HEK293T (cell line): ENCODE measurements around the gene ULK3.

Experiments
- CTBP1 ChIP-seq: fragments of 450-650 bp; IDR thresholded peaks from 2 replicates; pipeline ENCODE4 v1.6.1; 2016; ENCODE audit warnings: borderline replicate concordance
- FOXA1 ChIP-seq: fragments of 450-650 bp; IDR thresholded peaks from 2 replicates; pipeline ENCODE4 v1.6.1; 2016; ENCODE audit warnings: mild to moderate bottlenecking
- LEF1 ChIP-seq: fragments of 450-650 bp; IDR thresholded peaks from 2 replicates; pipeline ENCODE4 v1.6.1; 2017; ENCODE audit warnings: mild to moderate bottlenecking, borderline replicate concordance
- NFRKB ChIP-seq: fragments of 450-650 bp; IDR thresholded peaks from 2 replicates; pipeline ENCODE4 v1.6.1; 2016; ENCODE audit warnings: mild to moderate bottlenecking, moderate library complexity
- SP1 ChIP-seq: fragments of 450-650 bp; IDR thresholded peaks from 2 replicates; pipeline ENCODE4 v1.6.1; 2017

GRCh38 chr15:74794248-74794969 lies 48.5 kb downstream of the ULK3 start:
- TF ChIP-seq LEF1 (no peak), NFRKB (no peak), SP1 (no peak), CTBP1 (no peak), FOXA1 (no peak)
